Tibial artery (tissue), 4 donors: ENCODE results near the gene NIPA2.

Experiments used
- DNase-seq, 2 donors: peaks; one replicate each; pipeline ENCODE4 v3.0.0-alpha.2; 2019
- H3K27ac ChIP-seq, 2 donors: fragments of 200-600 bp; sonication (generic) in 1 of 2; 1 replicate in 1 of 2; 2 replicates in 1 of 2; pipeline ENCODE4 v1.5.1; 2018 to 2019; ENCODE audit warnings: mild to moderate bottlenecking in 1 of 2
- H3K27me3 ChIP-seq, 2 donors: fragments of 200-600 bp; sonication (generic) in 1 of 2; one replicate each; pipeline versions ENCODE4 v1.5.1 to v1.6.0; 2016 to 2019
- H3K36me3 ChIP-seq, 3 donors: fragments of 200-600 bp; sonication (generic) in 2 of 3; one replicate each; pipeline ENCODE4 v1.5.1; 2016 to 2019; ENCODE audit warnings: mild to moderate bottlenecking in 2 of 3
- H3K4me1 ChIP-seq, 4 donors: fragments of 200-600 bp; sonication (generic) in 2 of 4; 1 replicate in 3 of 4; 2 replicates in 1 of 4; pipeline ENCODE4 v1.5.1; 2016 to 2019
- H3K4me3 ChIP-seq, 2 donors: fragments of 200-600 bp; sonication (generic) in 1 of 2; 1 replicate in 1 of 2; 2 replicates in 1 of 2; pipeline ENCODE4 v1.5.1; 2018 to 2019; ENCODE audit warnings: mild to moderate bottlenecking in 2 of 2
- H3K9me3 ChIP-seq, 3 donors: fragments of 200-600 bp; sonication (generic) in 1 of 3; one replicate each; pipeline ENCODE4 v1.5.1; 2016 to 2019
- CTCF ChIP-seq, 2 experiments: fragments of 200-600 bp in 1 of 2; fragments of 450-650 bp in 1 of 2; IDR thresholded peaks; one replicate each; pipeline ENCODE4 v1.5.1; 2017 to 2019; ENCODE audit warnings: antibody characterized with exemption in 2 of 2, mild to moderate bottlenecking in 1 of 2, moderate library complexity in 1 of 2
- intact Hi-C: fragments of 100-400 bp; cut with DNase I; formaldehyde crosslinking; loops from one replicate; pipeline ENCODE4 v1.15.0; 2023; ENCODE audit warnings: low total_unique reads

NIPA2 gene

GRCh38 chr15:22911306-22911705 lies 72.8 kb downstream of the NIPA2 start:
- Histone ChIP-seq H3K4me1 (no peaks in the 10 kb centered on the region), H3K9me3 (no peaks in the 10 kb centered on the region), H3K4me3 (no peak overlapping the region), H3K27ac (no peak overlapping the region), H3K27me3 (no peaks in the 10 kb centered on the region), H3K36me3 (peaks cover 87 to 98% (median 96%) of the 10 kb centered on the region in 3 donors)
- DNase-seq = no peak
- intact Hi-C loops = no loop called here
- no peak for TF ChIP-seq CTCF (IDR thresholded peaks at IDR 0.05)

DNA sequence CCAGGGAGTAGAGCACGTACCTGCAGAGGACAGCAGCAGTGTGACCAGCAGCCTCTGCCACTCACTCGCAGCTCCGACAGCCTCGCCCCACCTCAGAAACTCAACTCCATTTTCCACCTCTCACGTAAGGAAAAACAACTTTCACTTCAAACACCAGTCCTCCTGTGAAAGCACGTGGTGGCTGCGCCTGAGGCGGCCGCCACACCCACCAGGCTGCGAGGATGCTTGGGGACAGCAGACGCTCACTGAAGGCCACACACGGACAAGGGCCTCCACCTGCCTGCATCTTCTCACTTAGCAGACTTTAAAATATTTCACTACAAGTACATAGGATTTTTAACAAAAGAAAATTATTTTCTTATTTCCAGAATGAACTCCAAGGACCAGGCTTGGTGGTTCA lies 73.8 kb downstream of the NIPA2 start:
- H3K27me3 ChIP-seq = no peaks in the 10 kb centered on the region
- H3K27ac ChIP-seq = no peak overlapping the region
- no peak for DNase-seq
- no peak for TF ChIP-seq CTCF (IDR thresholded peaks at IDR 0.05)
- peaks cover 87 to 99% (median 97%) of the 10 kb centered on the region in 3 donors for H3K36me3 ChIP-seq
- no peaks in the 10 kb centered on the region for H3K9me3 ChIP-seq
- H3K4me3 ChIP-seq = no peak overlapping the region
- no peaks in the 10 kb centered on the region for H3K4me1 ChIP-seq
- intact Hi-C loops = no loop called here

GRCh38 chr15:22913646-22914380 lies 75.3 kb downstream of the NIPA2 start:
- no peaks in the 10 kb centered on the region for H3K27me3 ChIP-seq
- no peak overlapping the region for H3K4me3 ChIP-seq
- intact Hi-C loops = no loop called here
- H3K36me3 ChIP-seq = peaks cover 83 to 99% (median 97%) of the 10 kb centered on the region in 3 donors
- TF ChIP-seq CTCF (IDR thresholded peaks at IDR 0.05) = no peak
- no peak for DNase-seq
- H3K4me1 ChIP-seq = no peaks in the 10 kb centered on the region
- no peaks in the 10 kb centered on the region for H3K9me3 ChIP-seq
- no peak overlapping the region for H3K27ac ChIP-seq

GRCh38 chr15:22915866-22916515 lies 77.5 kb downstream of the NIPA2 start:
- intact Hi-C loops = no loop called here
- DNase-seq = no peak
- peaks cover 65 to 83% (median 81%) of the 10 kb centered on the region in 3 donors for H3K36me3 ChIP-seq
- H3K27ac ChIP-seq = no peak overlapping the region
- no peak for TF ChIP-seq CTCF (IDR thresholded peaks at IDR 0.05)
- no peaks in the 10 kb centered on the region for H3K9me3 ChIP-seq
- H3K4me3 ChIP-seq = no peak overlapping the region
- no peaks in the 10 kb centered on the region for H3K4me1 ChIP-seq
- H3K27me3 ChIP-seq = no peaks in the 10 kb centered on the region

GRCh38 chr15:22916606-22917350 lies 78.3 kb downstream of the NIPA2 start:
- no peaks in the 10 kb centered on the region for H3K27me3 ChIP-seq
- intact Hi-C loops = no loop called here
- TF ChIP-seq CTCF (IDR thresholded peaks at IDR 0.05) = no peak
- H3K4me3 ChIP-seq = no peak overlapping the region
- no peak overlapping the region for H3K27ac ChIP-seq
- no peaks in the 10 kb centered on the region for H3K4me1 ChIP-seq
- H3K36me3 ChIP-seq = peaks cover 59 to 80% (median 76%) of the 10 kb centered on the region in 3 donors
- no peak for DNase-seq
- H3K9me3 ChIP-seq = no peaks in the 10 kb centered on the region
